Transverse colon (tissue), 3 donors: ENCODE results near the gene GNB1L.

ENCODE experiments used
- POLR2A ChIP-seq: fragments of 450-650 bp; IDR thresholded peaks from one replicate; pipeline ENCODE4 v1.6.1; 2016; ENCODE audit warnings: antibody characterized with exemption, mild to moderate bottlenecking, moderate library complexity
- POLR2AphosphoS5 ChIP-seq, 3 donors: sonication (generic); formaldehyde crosslinking; IDR thresholded peaks; one replicate each; pipeline ENCODE4 v1.6.1; 2016; ENCODE audit warnings: antibody characterized with exemption in 3 of 3

- no peak for TF ChIP-seq POLR2AphosphoS5 (IDR thresholded peaks at IDR 0.05)
- TF ChIP-seq POLR2A = no peak
Observed at GRCh38 chr22:19857382-19857781, 2.7 kb upstream of the GNB1L start.
